RWPE2 (cell line): Measurements from ENCODE around the gene VPS13A.
A peak's percentile ranks its signal among the peaks of the same experiment; 100 is the strongest.

Source experiments
- ATAC-seq: fragments of 200-7000 bp; cut with Tn5 transposase; 3 replicates; pipeline ENCODE4 v1.9.1; 2021; ENCODE audit warnings: low read depth
- DNase-seq: peaks from one replicate; pipeline ENCODE4 v3.0.0-alpha.2; 2020; ENCODE audit warnings: low spot score
- H3K27ac ChIP-seq: fragments of 450-650 bp; 2 replicates; pipeline ENCODE4 v1.5.1; 2017; ENCODE audit warnings: mild to moderate bottlenecking; ENCODE audit not compliant: poor library complexity, severe bottlenecking
- H3K27me3 ChIP-seq: fragments of 250-450 bp; sonication (Bioruptor Pico); 2 replicates; pipeline ENCODE4 v1.5.1; 2021; ENCODE audit warnings: mild to moderate bottlenecking, moderate library complexity; ENCODE audit not compliant: insufficient read depth, poor library complexity, severe bottlenecking
- H3K36me3 ChIP-seq: fragments of 250-450 bp; sonication (Bioruptor Pico); 2 replicates; pipeline ENCODE4 v1.5.1; 2020; ENCODE audit warnings: low read depth, mild to moderate bottlenecking, moderate library complexity
- H3K4me1 ChIP-seq: fragments of 250-450 bp; sonication (Bioruptor Pico); 2 replicates; pipeline ENCODE4 v1.5.1; 2021; ENCODE audit warnings: mild to moderate bottlenecking, moderate library complexity; ENCODE audit not compliant: insufficient read depth, poor library complexity, severe bottlenecking
- H3K4me3 ChIP-seq: fragments of 250-450 bp; sonication (Bioruptor Pico); 2 replicates; pipeline ENCODE4 v1.5.1; 2021; ENCODE audit warnings: mild to moderate bottlenecking, moderate library complexity; ENCODE audit not compliant: severe bottlenecking
- H3K9me3 ChIP-seq: fragments of 250-450 bp; sonication (Bioruptor Pico); 2 replicates; pipeline ENCODE4 v1.5.1; 2021; ENCODE audit warnings: mild to moderate bottlenecking, moderate library complexity; ENCODE audit not compliant: severe bottlenecking
- CTCF ChIP-seq: fragments of 450-650 bp; IDR thresholded peaks from one replicate; pipeline ENCODE4 v1.5.1; 2017; ENCODE audit warnings: mild to moderate bottlenecking, moderate library complexity; ENCODE audit not compliant: poor library complexity, severe bottlenecking

The VPS13A gene

GRCh38 chr9:77271023-77271690 is 93.8 kb downstream of the VPS13A start:
- peaks cover 14% of the 10 kb centered on the region for H3K4me1 ChIP-seq
- no peak overlapping the region for H3K4me3 ChIP-seq
- DNase-seq: no peak
- H3K36me3 ChIP-seq: peaks cover 4% of the 10 kb centered on the region
- peak; percentile 79 for ATAC-seq
- H3K27ac ChIP-seq: peak overlapping the region; percentile 15
- no peaks in the 10 kb centered on the region for H3K27me3 ChIP-seq
- TF ChIP-seq CTCF: no peak
- H3K9me3 ChIP-seq: no peaks in the 10 kb centered on the region

GRCh38 chr9:77276799-77277198 is 99.5 kb downstream of the VPS13A start:
- DNase-seq (no peak), ATAC-seq (no peak)
- no peak overlapping the region for H3K4me3 ChIP-seq
- TF ChIP-seq CTCF: no peak
- no peak overlapping the region for H3K27ac ChIP-seq
- no peaks in the 10 kb centered on the region for H3K27me3 ChIP-seq
- H3K9me3 ChIP-seq: no peaks in the 10 kb centered on the region
- peaks cover 19% of the 10 kb centered on the region for H3K36me3 ChIP-seq
- no peaks in the 10 kb centered on the region for H3K4me1 ChIP-seq

- no peaks in the 10 kb centered on the region for H3K4me1 ChIP-seq
These were observed 100.4 kb downstream of the VPS13A start for GRCh38 chr9:77277719-77278118.

GRCh38 chr9:77283991-77284390 is 106.7 kb downstream of the VPS13A start:
- ATAC-seq: no peak
- Histone ChIP-seq H3K36me3 (peaks cover 34% of the 10 kb centered on the region), H3K4me1 (no peaks in the 10 kb centered on the region), H3K4me3 (no peak overlapping the region), H3K27ac (no peak overlapping the region), H3K9me3 (no peaks in the 10 kb centered on the region), H3K27me3 (no peaks in the 10 kb centered on the region)
- no peak for DNase-seq
- no peak for TF ChIP-seq CTCF

More at GRCh38 chr9:77277719-77278118, 100.4 kb downstream of the VPS13A start:
- no peak for TF ChIP-seq CTCF
- H3K27ac ChIP-seq: no peak overlapping the region
- H3K36me3 ChIP-seq: peaks cover 28% of the 10 kb centered on the region
- H3K4me3 ChIP-seq: no peak overlapping the region
- no peaks in the 10 kb centered on the region for H3K9me3 ChIP-seq
- ATAC-seq (no peak), DNase-seq (no peak)
- no peaks in the 10 kb centered on the region for H3K27me3 ChIP-seq

GRCh38 chr9:77284616-77285015 is 107.3 kb downstream of the VPS13A start:
- Histone ChIP-seq H3K4me3 (no peak overlapping the region), H3K4me1 (no peaks in the 10 kb centered on the region), H3K27ac (no peak overlapping the region), H3K36me3 (peaks cover 34% of the 10 kb centered on the region), H3K27me3 (no peaks in the 10 kb centered on the region), H3K9me3 (no peaks in the 10 kb centered on the region)
- ATAC-seq: no peak
- no peak for DNase-seq
- TF ChIP-seq CTCF: no peak
